GM19372 (cell line): Measurements from ENCODE around the gene TMEM171.
A peak's percentile ranks its signal among the peaks of the same experiment; 100 is the strongest.

Source experiments
- ATAC-seq: cut with Tn5 transposase; IDR thresholded peaks from one replicate; pipeline ENCODE4 v1.9.1; 2021; ENCODE audit warnings: mild to moderate bottlenecking, low read depth, moderate library complexity; ENCODE audit not compliant: unreplicated experiment

TMEM171 gene

DNA sequence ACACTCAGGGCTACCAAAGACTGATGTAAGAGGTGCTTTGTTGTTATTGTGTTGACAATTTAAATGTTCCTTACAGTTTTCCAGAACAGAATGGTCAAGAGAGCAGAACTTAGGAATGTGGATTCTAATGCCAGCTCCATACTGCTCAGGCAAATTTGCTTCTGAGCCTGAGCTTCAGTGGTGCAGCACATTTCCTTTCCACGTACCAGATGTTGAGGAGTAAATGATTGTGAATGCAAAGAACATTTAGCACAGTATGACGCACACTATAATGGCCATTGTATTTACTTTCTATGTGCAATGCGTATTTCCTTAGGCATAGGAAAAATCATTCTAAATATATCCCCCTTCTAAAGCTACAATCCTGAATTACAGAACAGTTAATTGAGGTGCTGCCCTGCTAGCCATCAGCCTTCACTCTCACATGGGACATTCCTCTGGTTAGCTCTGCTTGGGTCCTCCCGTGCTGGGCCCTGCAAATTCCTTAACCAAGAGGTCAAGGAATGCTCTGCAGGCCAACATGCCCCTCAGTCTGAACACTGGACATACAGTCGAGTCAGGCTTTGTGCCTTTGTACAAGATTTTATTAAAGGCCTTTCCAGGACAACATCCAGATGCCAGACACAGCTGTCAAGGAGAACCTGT, 31.5 kb downstream of the TMEM171 start:
- no peak for ATAC-seq

DNA sequence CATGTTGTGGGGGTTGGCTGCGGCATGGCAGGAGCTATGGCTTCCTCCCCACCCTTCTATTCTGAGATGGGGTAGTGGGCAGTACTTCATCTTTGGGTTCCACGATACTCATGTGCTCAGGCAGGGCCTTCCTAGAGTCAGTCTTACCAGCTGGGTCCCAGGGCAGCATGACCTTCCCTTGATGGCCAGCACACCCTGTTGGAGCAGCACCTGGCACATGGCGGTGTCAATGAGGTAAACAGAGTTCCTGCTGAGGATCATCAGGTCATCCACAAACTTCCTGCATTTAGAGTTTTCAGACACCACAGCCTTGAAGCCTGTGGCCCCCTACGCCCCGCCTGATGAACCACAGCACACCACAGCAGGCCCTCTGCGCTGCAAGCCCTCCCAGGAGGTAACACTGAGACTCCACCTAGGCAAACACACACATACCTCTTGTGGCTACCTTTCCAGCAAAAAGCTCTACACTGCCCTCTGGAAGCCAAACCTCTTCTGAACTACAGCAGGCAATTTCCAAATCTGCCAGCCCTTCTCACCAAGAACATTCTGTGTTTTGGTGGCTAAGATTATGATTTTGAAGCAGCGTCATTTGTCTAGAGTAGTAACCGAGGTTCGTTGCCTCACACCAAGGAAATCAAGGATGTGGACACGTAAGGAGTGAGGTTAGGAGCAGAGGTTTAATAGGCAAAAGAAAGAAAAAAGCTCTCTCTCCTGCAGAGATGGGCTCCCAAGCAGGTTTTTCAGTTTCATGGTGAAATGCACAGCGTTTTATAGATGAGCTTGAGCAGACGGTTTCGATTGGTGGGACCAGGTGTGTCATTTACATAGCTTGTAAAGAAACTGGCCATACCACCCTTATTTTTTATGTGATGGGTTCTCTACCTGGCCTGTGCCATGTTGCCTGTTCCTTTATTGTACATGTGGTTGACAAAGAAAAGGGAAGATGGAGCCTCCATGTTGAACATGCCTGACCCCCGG, 32.3 kb downstream of the TMEM171 start:
- ATAC-seq: no peak

DNA sequence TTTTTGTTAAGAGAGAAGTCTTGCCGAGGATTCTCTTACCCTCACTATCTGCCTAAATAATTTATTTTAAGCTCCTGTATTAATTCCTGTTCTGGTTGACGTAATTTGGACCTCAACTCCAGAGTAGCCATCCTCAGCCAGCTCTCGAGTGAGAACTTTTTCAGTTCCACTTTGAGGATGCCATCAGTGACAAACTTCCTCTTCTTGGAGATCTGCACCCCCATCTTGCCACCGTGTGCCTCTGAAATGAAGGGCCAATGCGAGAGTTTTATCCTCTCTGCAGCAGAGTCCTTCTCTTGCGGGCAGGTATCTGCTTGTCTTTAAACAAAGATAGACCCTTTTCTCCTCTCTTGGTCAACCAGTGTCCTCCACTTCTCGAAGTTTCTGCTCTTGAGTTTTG, 33.1 kb downstream of the TMEM171 start:
- ATAC-seq: no peak

DNA sequence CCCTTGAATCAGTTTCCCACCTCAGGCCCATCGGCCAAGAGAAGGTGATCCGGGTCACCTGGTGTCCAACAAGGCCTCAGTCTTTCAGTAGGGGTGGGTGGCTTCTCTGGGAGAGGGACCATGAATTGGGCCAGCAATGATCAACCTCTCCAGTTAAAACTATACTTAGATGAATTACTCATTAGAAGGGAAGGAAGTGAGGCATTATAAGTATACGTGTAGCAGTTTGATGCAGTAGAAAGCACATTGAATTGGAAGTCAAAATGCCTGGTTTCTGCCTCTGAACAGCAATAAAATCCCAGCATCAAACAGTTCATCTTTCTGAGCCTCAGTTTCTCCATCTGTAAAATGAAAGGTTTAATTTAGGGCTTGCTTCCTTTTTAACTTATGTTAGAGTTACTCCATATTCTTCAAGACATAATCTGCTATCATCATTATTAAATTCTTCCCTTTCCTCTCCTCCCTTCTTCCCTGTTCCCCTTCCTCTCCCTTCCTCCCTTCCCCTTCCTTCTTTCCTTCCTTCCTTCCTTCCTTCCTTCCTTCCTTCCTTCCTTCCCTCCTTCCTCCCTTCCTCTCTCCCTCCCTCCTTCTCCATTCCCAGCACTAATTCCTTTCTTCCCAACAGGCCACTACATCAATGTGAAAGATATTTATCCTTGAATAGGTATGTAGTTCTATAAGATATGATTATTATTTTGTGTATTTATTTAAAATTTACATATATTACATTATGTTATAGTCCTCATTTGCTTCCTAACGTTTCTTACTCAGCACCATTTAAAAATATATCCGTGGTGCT, 34.0 kb downstream of the TMEM171 start:
- no peak for ATAC-seq

DNA sequence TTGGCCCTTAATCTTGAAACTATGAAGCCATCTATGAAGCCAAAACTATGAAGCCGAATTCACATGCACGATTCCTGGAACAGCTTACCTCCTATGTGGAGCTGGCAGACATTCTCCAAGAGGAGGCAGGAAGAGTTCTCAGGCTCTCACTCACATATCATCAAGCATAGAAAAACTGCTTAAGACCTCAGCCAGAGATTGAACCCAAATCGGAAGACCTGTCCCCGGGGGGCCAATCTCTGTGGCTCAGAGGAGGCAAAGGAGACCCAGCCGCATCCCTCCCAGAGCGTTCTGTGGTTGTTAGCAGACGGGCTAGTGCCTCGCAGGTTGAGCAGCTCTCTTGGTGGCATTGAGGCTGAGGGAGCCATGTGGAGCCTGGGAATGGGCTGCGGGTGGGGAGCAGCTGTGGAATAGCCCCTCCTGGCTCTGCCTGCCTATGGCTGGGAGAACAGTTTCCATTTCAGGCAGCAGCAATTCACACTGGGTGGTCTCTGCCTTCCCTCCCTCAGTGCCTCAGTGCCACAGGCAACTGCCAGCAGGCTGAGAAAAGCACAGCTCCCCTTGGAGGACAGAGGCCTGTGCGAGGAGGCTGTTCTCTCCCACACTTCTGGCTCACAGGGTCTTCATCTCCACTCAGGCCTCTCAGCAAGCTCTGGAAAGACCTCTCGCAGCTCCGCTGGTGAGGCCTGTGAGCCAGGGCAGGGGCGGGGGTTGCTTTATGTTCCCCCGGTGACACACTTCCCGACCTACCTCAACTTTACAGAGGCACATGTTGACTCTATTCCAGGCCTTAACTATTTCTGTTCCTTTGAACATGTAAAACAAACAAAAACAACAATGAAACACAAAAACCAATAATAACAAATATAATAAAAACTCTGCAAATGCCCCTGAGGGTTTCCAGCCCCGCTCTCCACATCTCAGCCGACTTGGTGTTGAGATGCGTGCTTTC, 35.2 kb downstream of the TMEM171 start:
- ATAC-seq: no peak

DNA sequence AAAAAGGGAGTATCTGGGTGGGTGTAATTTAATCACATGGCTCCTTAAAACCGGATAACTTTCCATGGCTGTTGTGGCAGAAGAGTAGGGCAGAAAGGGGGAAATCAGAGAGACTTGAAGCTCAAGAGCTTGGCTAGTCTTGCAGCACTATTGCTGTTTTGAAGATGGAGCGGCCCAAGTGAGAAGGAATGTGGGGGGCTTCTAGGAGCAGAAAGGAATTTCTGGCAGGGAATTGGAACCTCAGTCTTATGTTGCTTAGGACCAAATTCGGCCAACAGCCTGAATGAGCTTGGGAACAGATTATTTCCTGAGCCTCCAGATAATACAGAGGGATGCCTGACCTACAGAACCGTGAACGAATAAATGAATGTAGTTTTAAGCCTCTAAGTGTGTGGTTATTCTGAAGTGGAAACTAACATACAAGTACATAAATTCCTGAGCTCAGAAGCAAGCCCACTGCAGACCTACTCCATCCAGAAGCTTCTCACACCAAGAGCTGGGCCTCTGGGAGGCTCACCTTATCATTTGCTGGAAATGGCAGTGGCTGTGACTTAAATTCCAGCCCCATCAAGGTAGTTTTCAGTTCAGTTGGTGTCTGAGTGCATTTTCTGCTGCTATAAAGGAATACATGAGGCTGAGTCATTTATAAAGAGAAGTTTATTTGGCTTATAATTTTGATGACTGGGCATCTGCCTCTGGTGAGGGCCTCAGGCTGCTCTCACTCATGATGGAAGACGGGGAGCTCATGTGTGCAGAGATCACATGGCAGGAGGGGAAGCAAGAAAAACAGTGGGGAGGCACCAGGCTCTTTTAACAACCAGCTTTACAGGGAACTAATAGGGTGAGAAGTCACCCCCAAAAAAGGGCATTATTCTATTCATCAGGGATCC, 37.3 kb downstream of the TMEM171 start:
- ATAC-seq: no peak

DNA sequence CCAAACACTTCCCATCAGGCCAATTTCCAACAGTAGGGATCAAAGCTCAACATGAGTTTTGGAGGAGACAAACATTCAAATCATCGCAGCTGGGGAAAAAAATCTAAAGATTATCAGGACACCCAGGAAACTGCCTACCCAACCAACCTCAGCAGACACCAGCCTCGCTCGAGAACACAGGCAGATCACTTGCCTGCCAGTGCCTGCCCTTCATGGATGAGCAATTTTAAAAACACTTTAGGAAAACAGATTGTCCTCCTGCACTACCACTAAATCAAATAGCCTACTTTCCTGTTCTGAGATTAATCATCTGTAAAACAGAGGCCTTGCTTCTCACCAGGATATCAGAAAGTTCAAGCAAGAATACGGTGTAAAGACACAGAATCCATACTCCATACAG, 37.9 kb downstream of the TMEM171 start:
- ATAC-seq: no peak

DNA sequence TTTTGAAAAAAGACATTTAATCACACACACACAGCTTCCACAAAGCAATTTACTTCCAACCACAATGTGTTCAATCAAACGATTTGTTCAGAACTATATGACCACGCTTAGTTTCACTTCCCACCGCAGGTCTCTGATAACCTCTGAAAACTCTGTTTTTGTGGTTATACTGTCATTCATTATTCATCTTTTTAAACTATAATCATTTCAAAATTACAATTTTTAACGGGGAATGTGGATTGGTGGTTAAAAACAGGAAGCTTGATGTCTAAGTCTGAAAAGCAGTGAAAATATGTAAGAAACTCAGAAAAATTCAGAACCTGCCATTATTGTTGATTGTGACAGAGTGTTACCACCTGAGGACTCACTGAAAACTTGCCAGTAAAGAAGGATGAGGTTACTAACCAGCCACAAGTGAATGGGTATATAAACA, 39.9 kb downstream of the TMEM171 start:
- ATAC-seq: peak; percentile 85

DNA sequence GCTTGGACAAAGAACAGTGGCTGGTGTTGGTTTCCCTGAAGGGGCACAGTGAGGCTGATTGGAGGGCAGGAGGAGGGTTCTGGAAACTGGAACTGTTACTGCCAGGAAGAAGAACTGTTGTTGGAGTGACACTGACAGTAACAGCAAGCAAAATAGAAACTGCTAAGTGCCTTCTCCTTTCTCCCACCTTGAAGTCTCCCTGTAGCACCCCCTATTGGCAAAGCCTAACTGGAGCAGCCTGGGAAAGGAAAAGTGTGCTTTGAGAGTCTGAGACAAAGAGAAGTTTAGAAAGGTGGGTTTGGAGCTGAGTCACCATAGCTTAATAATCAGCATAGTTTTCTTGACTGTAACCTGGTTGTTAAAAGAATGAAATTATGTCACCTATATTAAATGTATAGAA, 50.1 kb downstream of the TMEM171 start:
- no peak for ATAC-seq

DNA sequence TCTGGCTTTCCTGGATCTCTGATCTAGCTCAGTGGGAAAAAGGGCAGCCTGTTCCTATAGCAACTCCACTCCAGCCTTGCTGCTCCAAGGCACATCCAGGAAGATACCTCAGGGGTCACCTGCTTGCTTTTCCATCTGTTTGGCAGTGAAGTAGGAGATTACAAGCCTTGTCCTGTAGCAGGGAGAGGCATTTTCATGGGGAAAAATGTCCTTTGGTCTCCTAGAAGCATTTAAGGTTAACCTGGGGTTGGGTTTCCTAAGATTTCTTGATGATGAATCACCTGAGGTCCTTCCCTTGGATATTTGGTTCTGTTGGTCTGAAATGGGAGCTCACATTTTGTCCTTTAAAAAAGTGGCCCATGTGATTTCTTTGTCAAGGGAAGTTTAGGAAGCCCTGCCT, 51.1 kb downstream of the TMEM171 start:
- ATAC-seq: no peak

DNA sequence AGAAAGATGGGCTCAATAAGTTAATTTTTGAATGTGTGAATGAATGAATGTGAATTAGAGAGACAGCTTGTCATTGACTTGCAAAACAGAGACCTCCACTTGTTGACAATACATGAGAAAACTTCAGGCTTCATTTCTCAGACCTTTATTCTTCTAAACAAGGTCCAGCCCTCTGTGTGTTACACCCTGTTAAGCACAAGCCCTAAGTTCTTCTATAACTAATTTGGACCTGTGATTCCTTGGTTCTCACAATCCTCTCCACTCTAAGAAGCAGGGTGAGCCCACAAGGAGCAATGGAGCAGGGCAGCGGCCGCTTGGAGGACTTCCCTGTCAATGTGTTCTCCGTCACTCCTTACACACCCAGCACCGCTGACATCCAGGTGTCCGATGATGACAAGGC, 52.6 kb downstream of the TMEM171 start, which contains the start of gene TMEM174:
TSS of gene TMEM174 (plus strand) at position 243 of the 400 bp plus-strand sequence. CDS start at position 294, 51 bp downstream.
- no peak for ATAC-seq

DNA sequence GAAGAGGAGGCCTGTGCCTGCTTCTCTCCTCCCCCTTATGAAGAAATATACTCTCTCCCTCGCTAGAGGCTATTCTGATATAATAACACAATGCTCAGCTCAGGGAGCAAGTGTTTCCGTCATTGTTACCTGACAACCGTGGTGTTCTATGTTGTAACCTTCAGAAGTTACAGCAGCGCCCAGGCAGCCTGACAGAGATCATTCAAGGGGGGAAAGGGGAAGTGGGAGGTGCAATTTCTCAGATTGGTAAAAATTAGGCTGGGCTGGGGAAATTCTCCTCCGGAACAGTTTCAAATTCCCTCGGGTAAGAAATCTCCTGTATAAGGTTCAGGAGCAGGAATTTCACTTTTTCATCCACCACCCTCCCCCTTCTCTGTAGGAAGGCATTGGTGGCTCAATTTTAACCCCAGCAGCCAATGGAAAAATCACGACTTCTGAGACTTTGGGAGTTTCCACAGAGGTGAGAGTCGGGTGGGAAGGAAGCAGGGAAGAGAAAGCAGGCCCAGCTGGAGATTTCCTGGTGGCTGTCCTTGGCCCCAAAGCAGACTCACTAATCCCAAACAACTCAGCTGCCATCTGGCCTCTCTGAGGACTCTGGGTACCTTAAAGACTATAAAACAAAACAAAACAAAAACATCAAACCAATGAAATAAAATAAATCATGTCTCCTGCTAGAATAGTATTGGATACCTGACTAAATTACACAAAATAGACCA, 53.9 kb downstream of the TMEM171 start:
- ATAC-seq: no peak

DNA sequence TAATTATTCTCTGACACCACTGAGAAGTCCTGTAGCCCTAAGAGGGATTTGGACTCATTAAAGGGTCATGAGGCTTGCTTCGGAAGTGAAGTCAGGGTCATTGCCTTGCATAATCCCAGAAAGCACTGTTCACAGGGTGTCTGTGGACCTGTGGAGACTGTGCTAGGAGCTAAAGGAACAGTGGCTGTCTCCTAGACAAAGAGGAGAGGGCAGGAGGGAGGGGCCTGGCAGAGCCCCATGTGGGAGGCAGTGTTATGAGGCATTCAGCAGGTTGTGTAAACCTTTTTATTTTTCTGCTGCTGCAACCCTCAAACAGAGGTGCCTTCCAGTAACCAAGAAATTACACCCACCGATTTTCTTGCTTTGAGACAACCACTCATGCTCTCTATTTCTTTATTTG, 55.9 kb downstream of the TMEM171 start:
- ATAC-seq: no peak

DNA sequence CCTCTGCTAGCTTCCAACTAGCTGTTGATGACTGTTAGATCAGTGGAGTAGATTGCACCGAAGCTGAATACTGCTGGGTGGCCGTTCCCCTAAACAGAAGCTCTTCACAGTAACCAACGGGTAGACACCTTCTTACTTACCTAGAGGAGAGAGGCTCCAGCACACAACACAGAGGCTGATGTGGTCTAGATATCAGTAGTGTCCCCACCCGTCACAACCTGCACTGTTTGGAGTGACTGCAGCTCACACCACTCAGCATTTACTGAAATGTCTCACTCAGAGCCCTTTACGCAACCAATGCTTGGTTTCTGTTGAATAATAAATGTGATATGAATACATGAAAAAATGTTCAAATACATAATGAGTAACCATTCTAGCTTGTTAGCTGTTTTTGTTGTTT, 57.9 kb downstream of the TMEM171 start:
- ATAC-seq: no peak

DNA sequence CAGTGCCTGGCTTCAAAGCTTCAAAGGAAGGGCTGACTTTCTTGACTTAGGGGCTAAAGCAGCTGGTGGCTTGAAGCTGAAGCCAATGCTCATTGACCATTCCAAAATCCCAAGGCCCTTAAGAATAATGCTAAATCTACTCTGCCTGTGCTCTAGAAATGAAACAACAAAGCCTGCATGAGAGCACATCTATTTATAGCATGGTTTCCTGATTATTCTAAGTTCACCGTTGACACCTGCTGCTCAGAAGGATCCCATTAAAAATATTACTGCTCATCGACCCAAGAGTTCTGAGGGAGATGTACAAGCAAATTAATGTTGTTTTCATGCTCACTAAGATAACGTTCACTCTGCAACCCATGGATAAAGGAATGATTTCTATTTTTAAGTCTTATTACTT, 59.4 kb downstream of the TMEM171 start:
- no peak for ATAC-seq

DNA sequence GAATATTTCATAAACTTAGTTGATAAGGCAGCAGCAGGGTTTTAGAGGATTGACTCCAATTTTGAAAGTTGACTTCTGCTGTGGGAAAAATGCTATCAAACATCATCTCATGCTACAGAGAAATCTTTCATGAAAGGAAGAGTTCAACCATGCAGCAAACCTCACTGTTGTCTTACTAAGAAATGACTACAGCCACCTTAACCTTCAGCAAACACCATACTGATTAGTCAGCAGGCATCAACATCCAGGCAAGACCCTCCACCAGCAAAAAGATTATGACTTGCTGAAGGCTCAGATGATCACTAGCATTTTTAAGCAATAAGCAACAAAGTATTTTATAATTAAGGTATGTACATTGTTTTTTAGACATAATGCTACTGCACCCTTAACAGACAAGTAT, 60.2 kb downstream of the TMEM171 start:
- ATAC-seq: no peak
